Stimulated activated CD8-positive, alpha-beta memory T cell treated with anti-CD3 and anti-CD28 coated beads, Interleukin-7, amount 100 ng/mL, for 48 hours (primary cell): ENCODE measurements around the gene ENTPD2.
A peak's percentile ranks its signal among the peaks of the same experiment; 100 is the strongest.

ENCODE experiments used
- DNase-seq, 2 donors: peaks; one replicate each; pipeline ENCODE4 v3.0.0-alpha.2; 2020; ENCODE audit warnings: low read depth in 1 of 2; ENCODE audit errors: extremely low read depth in 1 of 2

The ENTPD2 gene

GRCh38 chr9:137032858-137033257 is 21.0 kb downstream of the ENTPD2 start:
- no peak for DNase-seq

DNA sequence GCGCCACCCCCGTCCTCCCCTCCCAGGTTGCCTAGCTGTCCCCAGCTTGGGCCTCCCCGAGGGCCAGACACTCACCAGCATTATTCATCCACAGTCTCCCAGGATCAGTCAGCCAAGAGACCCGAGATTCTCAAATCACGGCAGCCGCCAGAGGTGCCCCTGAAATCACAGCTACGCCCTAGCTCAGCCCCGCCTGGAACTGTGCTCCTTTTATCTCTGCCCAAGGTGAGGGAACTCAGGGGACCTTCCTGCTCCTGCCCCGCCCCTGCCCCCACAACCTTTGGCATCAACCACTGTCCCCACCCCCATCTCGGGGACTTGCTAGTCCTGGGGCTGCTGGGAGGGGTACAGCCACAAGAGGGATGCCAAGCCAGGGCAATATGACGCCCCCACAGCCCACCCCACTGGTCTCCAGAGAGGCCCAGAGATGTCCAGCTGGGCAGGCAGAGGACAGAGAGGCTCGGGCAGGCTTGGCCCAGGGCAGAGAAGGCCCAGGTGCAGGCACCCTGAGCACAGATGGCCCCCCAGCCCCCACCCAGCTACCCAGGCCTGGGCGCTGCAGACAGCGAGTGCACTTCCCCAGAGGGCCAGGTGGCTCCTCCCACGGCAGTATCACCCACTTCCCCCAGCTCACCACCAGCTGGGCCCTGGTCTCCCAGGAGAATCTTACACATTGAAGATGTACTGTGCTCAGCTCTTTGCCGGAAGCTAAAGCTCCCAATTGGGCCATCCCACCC is 21.8 kb downstream of the ENTPD2 start, which contains the start of gene FUT7:
TSS of gene FUT7 (minus strand) at position 185 of the 737 bp plus-strand sequence. CDS start at position 88, 97 bp downstream.
- peak in 1 of 2 donors; percentile 37 for DNase-seq

DNA sequence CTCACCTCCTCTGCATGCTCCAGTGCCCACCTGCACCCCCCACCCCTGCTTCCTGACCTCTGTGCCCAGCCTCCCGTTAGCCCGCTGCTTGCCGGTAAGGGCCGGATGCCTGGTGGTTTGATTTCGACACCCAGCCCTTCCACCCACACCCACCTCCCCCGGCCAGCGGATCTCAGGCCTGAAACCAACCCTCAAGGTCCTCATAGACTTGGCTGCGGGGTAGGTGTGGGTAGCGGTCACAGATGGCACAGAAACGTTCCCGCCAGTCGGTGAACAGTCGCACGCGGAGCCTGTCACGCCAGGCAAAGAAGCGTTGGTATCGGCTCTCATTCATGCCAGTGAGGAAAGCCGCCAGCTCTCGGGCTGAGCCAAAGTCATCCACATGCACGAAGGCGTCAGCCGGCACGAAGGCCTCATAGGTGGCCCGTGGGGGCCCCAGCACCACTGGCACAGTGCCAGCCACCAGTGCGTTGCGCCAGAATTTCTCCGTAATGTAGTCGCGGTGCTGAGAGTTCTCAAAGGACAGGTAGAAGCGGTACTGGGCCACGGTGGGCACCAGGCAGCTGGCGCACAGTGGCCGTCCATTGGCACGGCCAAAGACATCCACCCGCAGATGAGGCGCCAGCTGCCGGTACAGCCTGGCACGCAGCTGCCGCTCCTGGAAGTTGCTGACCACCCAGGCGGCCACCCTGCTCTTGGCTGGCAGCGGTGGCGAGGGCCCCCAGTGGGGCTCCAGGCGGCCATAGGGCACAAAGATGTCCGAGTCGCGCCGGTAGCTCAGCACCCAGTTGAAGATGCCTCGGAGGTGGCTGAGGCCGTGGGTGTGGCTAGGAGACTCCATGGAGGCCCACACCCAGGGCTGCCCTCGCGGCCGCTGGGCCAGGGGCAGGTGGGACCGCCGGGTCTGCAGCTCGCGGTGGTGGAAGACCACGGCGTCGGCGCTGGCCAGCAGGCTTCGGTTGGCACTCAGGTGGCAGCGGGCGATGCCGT is 23.0 kb downstream of the ENTPD2 start:
- DNase-seq, result peak in 1 of 2 donors; percentile 58

- no peak for DNase-seq
Measured at GRCh38 chr9:137030006-137030405, 23.9 kb downstream of the ENTPD2 start.

- peak in 1 of 2 donors; percentile 69 for DNase-seq
Measured at GRCh38 chr9:137029058-137029936, 24.6 kb downstream of the ENTPD2 start.

DNA sequence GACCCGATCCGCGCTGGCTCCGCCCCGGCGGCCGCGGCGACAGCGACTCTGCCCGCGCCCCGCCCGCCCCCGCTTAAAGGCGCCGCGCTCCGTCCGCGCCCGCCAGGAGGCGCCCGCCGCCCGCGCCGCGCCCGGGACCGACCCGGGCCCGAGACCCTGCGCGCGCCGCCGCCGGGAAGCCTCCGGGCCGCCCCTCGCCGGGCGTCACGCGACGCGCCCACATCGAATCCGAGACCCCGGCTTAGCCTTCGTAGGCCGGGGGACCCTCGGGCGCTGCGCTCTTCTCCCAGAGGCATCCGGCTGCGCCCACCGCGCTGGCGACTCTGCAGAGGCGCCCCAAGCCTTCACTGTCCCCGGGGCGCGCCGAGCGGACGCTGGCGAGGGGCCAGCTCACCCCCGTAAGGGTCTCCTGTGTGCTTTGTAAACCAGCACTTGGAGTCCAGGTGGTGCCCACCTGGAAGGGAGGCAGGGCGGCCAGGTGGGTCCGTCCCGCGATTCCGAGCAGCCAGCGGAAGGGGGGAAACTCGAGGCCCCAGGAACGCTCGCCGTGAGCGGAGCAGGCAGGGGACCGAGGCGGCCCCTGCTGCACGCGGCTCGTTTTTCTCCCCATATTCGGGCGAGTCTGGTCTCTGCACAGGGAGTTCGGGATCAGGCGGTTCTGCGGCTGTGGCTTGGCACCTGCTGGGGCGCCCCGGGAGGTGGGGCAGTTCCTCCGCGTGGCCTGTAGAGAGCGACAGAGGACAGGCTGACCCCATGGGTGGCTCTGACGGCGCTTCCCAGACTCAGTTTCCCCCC is 25.4 kb downstream of the ENTPD2 start:
- DNase-seq, result peak in 1 of 2 donors; percentile 40

GRCh38 chr9:137027369-137028262 is 26.2 kb downstream of the ENTPD2 start, which contains the start of gene ABCA2:
ABCA2 (minus strand) TSS chr9:137028237; CDS start chr9:137028140, 97 bp downstream.
- DNase-seq, result no peak

- no peak for DNase-seq
Measured at GRCh38 chr9:137026828-137027227, 27.0 kb downstream of the ENTPD2 start.

DNA sequence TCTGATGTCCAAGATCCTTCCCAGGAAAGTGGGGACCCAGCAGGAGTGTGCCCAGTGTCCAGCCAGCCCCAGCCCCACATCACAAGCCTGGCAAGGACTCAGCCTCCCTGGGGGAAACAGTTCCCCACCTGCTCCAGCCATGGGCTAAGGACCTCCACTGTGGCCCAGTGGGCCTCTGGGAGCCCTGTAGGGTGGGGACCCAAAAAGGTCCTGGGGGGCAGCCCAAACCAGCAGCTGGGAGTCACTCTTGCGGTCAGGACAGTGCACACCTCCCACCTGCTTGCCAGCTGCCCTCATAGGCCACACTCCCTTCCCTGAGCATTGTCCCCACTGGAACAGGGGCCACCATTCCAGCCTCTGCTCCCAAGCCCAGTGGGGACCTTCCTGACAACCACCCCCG is 27.5 kb downstream of the ENTPD2 start:
- no peak for DNase-seq

DNA sequence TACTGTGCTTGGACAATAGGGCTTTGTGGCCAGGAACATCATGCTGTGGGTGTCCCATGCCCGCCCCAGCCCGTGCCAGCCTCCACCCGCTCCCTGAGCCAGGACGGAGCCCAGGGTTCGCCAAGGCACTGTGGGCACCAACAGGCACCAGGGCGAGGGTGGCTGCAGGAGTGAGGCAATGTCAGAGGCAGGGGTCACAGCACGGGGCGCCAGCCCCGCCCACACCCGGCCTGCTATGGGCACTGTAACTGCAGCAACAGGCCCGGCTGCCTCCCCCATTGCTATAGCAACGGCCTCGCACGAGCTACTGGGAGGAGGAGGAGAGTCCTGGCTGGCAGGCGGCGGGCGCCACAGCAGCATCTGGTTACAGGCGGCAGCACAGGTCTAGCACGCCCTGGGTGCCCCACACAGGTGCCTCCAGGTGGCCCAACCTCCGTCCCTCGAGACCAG is 28.3 kb downstream of the ENTPD2 start:
- no peak for DNase-seq

GRCh38 chr9:137023583-137023991 is 30.3 kb downstream of the ENTPD2 start:
- no peak for DNase-seq

DNA sequence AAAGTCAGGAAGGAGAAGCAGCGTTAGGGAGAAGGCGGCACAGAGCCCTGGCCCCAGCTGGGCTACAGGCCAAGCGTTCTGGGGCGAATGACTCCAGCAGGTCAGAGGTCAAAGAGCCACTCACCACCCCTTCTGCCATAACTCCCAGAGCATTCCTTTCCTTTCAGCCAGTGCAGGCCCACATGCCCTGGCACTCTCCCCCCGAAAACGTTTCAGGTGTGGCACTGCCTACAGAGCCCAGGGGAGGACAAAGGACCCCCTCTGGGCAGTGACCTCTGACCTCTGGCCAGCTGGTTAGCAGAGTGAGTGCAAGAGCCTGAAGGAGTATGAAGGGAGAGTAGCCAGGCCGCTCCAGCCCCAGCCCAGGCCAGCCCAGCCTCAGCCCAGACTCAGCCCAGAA is 30.7 kb downstream of the ENTPD2 start:
- no peak for DNase-seq

DNA sequence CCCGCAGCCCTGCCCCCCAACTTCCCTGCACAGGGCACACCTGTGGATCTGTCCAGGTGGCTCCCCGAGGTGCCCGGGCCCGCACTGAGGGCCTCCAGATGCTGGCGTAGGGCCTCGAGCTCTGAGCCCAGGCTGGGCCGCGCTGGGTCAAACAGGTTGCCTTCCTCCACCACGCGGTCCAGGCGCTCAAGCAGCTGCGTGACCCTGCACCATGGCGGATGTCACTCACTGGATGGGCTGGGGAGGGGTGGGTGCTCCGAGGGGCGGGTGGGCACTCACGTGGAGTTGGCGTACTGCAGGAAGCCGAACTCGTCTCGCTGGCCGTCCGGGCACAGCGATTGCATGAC is 31.2 kb downstream of the ENTPD2 start:
- no peak for DNase-seq

- DNase-seq, result peak in 1 of 2 donors; percentile 86
Measured at GRCh38 chr9:137021979-137022661, 31.7 kb downstream of the ENTPD2 start.

- DNase-seq, result no peak
Measured at GRCh38 chr9:137021568-137021978, 32.3 kb downstream of the ENTPD2 start.

- DNase-seq, result no peak
Measured at GRCh38 chr9:137020771-137021567, 32.9 kb downstream of the ENTPD2 start.
